GM12892 (cell line): ENCODE measurements around the gene TUBB2A.

ENCODE experiments used
- POLR2A ChIP-seq: IDR thresholded peaks from 2 replicates; pipeline ENCODE4 v1.6.1; 2011; ENCODE audit warnings: low read depth, low read length, control low read depth
- POLR2AphosphoS5 ChIP-seq: IDR thresholded peaks from 2 replicates; pipeline ENCODE4 v1.6.1; 2011; ENCODE audit warnings: low read depth, low read length, control low read depth

DNA sequence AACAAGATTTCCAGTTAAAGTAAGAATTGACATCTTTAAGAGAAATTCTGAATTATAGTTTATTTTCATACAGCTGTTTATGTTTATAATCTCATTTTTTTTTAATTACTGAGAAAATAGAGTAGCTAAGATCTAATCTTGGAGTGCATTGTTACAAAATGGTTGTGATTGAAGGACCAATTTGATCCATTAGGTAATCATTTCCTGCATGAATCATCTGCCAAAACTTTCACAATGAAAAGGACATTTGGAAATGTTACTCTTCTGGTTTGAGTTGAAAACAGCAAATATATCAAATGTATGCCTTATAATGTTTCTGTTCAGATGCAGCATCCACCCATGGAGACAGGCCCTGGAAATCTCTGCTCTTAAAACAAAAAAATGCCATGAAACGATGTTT is 19.0 kb downstream of the TUBB2A start:
- no peak for TF ChIP-seq POLR2AphosphoS5
- TF ChIP-seq POLR2A = no peak
